GOT3 (cell line): Measurements from ENCODE around the gene PLEKHG3.

Experiments used
- DNase-seq: peaks from one replicate; lab custom pipeline; 2025; ENCODE audit warnings: mixed read lengths; lab: John Stamatoyannopoulos, UW

PLEKHG3 gene

DNA sequence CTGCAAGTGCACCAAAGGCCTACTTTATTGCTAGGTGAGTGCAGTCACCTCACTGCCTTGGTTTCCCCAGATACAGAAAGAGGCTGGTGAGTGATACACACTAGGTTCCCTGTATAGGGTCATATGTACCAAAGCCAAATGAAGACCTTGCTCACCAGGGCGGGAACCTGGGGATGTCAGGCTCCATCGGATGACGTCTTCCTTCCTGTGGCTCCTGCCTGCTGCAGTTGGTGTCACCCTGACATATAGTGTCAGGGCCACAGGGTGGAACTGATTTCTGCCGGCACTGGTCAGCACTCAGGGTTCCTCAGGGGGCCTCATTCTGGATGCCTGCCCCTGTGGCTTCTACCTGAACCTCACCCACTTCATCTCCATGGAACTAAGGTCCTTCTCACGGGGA lies 43.1 kb downstream of the PLEKHG3 start:
- no peak for DNase-seq

DNA sequence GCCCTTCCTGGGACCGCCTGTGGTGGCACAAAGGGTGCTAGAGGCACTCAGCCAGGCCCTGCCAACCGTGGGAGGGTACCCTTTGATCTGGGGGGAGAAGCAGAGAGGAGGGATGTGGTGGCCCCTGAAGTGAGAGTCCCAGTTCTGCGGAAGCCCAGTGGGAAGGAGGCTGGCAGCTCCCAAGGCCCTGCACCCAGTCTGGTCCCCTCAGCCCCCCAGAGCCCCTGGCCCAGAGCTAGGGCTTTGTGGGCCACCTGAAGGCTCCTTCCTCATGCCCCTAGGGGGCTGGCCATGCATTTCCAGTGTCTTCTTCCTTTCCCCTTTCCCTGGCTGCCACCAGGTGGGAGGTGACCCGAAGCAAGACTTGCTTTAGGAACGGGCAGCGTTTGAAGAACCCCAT lies 44.3 kb downstream of the PLEKHG3 start:
- DNase-seq, result no peak

DNA sequence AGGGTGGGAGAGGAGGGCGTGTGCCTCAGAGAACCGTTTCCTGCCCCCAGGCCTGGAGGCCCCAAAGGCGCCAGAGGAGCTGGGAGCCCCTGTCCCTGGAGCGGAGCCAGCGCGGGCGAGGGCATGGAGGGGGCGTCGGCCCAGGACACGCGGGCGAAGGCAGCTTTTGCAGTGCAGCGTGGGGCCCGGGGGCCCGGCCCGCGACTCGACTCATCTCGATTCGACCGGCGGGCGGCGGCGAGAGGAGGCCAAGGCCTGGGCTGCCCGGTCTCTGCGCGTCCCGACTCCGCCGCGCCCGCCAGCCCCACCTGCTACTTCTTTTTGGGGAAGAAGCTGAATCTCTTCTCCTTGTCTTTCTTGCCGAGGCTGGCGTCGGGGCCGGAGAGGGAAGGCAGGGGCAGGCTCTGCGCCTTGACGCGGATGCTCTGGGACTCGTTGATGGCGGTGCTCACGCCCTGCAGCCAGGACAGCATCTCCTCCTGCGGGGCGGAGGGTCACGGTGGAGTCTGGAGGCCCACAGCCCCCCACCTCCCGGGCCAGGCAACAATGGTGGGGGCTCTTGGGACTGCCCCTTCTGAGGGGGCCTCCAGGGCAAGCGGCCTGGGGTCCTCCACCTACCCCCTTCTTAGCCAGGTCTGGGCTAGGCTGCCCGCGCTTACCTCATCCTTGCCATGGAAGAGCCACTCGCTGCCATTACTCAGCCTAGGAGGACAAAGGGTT lies 44.9 kb downstream of the PLEKHG3 start:
- no peak for DNase-seq

- no peak for DNase-seq
These were observed 48.7 kb downstream of the PLEKHG3 start for GRCh38 chr14:64752909-64753308.

GRCh38 chr14:64753374-64753773 lies 49.1 kb downstream of the PLEKHG3 start:
- no peak for DNase-seq

GRCh38 chr14:64753999-64754398 lies 49.8 kb downstream of the PLEKHG3 start:
- DNase-seq, result no peak

- no peak for DNase-seq
These were observed 50.5 kb downstream of the PLEKHG3 start for GRCh38 chr14:64754685-64755084.

DNA sequence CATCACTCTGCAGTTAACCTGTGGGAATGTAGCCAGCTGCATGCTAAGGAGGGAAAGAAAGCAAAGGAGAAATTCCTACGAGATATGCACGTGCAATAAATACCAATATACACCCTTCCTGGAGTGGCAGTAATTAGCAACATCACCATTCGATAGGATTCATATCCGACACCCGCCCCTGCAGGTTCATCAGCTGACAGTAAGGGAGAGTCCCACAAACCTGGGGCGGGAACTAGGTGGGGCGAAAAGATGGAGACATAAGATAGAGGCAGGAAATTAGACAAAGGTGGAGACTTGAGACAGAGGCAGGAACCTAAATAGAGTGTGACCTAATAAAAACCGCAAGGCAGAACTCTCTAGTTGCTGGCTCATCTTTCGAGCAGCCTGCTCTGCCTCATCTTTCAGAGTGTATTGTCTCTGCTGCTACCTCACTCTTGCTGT lies 51.6 kb downstream of the PLEKHG3 start:
- no peak for DNase-seq

DNA sequence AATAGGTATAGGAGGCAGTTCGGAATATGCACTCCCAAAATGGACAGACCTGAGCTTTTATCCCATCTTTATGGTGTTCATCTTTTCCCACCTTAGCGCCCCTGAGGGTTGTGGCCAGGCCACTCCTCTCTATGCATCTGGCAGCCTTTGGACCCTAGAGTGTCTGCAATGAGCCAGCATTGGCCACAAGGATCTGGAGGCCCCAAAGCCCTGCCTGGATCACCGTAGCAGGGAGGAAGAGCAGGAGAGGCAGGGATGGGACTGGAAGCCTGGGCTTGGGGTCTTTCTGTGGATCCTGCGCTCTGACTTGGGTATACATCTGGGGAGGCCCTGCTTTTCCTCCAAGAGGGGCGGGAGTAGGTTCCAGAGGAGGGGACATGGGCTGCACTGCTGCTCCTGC lies 52.5 kb downstream of the PLEKHG3 start:
- no peak for DNase-seq

- DNase-seq, result no peak
These were observed 53.4 kb downstream of the PLEKHG3 start for GRCh38 chr14:64757601-64758000.

- no peak for DNase-seq
These were observed 53.8 kb downstream of the PLEKHG3 start for GRCh38 chr14:64758025-64758521.

DNA sequence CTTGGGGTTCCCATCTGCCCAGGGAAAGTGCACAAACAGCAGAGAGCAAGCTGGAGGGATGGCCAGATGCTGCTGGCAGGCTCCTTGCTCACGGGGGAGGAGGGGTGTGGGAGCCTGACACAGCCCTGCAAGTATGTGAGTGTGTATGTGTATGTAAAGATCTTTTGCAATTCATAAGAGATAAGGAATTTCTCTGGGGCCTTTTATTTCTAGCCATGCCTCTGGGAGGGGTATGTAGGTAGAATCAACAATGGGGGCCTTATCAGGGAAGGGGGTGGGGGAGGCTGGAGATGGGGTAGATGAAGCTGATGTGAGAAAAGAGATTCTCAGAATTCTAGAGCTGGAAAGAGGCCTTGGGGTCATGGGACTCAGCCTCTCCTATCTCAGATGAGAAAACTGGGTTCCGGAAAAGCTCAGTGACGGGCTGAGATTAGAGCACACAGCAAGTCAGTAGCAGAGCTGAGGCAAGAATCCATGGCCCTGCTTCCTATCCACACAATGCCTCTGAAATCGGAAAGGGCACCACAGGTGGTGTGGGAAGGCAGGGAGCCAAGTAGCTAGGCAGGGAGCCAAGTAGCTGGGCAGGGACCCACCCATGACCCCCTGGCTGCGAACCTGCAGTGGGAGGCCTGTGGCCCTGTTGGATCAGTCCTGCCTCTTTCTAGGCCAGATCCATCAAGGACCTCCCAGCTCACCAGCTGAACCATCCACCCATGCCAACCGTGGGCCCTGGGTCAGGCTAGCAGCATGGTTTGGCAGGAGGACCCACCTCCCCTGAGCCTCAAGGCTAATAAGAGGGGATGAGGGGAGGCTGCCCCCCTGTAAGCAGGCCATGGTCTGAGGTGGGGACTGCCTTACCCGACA lies 54.7 kb downstream of the PLEKHG3 start:
- no peak for DNase-seq

DNA sequence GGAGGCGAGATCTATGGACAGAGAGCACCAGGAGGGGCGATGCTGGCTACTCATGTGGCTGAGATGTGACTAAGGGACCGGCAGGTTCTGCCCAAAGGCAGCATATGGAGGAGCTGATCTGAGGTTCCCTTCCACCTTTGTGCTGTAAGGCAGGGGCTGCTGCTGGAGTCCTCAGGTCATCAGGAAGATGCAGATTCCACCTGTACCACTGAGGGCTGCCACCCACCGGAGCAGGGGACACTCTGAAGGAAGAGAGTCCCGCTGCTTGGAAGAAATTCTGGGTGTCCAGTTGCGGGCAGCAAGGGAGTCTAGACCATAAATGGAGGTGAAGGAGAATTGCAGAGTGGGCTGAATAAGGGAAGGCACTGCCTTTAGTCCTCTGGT lies 55.3 kb downstream of the PLEKHG3 start:
- DNase-seq, result no peak

GRCh38 chr14:64760146-64760755 lies 56.0 kb downstream of the PLEKHG3 start:
- no peak for DNase-seq

DNA sequence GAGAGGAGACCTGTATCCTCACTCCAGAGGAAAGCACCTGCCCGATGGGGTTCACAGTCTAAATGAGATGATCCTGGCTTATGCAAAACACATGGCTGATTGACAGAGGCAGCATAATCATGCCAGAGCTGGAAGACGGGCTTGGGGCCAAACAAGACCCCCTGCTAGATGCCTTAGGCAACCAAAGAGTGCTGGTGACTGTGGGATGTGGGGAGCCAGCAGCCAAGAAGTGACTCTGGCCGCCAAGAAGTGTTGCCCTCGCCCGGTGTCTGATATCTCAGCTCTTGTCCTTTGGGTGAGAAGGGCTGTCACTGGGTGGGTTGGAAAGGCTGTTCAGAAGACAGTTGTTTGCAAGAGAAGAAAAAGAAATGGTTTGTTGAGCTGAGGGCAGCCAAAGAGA lies 56.7 kb downstream of the PLEKHG3 start:
- DNase-seq, result no peak

GRCh38 chr14:64761441-64762043 lies 57.3 kb downstream of the PLEKHG3 start:
- no peak for DNase-seq

GRCh38 chr14:64762044-64763034 lies 58.1 kb downstream of the PLEKHG3 start:
- no peak for DNase-seq

DNA sequence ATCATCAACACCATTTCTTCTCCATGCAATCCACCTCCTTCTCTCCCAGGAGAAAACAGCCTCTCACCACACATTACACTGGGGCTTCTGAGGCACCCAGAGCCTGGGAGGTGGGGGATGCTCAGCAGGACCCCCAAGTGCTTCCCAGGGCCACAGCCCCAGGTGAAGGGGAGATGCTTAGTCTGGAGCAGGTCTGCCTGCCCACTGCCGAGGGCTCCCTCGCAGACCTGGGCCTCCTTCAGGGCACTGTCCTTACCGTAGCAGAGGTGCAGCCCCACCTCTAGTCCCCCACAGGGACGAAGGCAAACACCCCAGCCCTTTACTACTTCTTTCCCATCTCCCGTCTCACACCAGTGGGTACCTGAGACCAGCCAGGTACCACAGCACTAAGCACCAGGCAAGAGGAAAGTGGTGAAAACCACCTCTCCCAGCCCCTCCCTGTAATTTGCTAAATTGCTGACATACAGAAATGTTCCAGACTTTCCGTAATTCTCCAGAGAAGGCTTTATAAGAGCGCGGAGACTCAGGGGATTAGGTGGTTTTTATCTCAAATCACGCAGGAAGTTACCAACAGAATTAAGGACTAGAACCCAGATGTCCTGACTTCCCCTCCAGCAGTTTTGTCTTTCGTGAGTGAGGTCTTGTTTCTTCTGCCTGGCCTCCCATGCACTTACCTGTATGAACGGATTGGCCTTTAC lies 59.0 kb downstream of the PLEKHG3 start:
- DNase-seq, result no peak

GRCh38 chr14:64763801-64764621 lies 59.8 kb downstream of the PLEKHG3 start:
- DNase-seq, result no peak
